Iris pigment epithelial cell (primary cell): ENCODE measurements around the gene LYPD5.
A peak's percentile ranks its signal among the peaks of the same experiment; 100 is the strongest.

ENCODE experiments used
- DNase-seq: peaks from one replicate; pipeline ENCODE4 v3.0.0-alpha.2; 2011; ENCODE audit warnings: low read depth

Gene LYPD5

DNA sequence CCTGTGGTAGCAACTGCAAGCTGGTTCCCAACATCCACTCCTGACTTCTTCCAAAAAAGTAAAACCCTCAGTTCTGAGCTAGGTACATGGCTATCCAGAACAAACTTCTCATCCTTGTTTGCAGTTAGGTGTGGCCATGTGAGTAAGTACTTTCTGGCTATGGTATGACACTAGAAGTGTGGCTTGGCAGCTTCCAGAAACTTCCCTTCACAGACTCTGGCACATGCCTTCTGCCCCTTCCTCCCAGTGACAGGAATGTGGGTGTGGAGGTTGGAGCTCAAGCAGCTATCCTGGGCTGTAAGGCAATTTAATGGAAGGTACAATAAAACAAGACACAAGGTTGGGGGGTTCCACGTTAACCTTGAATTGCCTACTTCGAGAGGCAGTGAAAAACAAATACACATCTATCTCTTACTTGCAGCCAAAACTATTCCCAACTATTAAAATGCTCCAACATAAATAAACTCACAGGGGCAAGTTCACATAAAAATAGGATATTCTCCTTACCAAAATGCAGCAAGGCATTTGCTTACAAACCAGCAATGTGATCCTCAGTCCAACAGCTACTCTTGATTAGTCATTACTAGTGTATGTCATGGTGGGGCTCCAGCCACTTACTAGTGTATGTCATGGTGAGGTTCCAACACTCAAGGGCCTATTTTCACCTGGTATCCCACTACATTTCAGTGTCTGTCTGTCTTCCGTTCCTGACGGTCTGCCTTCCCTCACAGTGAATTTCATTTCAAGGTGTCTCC lies 50.6 kb downstream of the LYPD5 start:
- DNase-seq = peak; percentile 70

DNA sequence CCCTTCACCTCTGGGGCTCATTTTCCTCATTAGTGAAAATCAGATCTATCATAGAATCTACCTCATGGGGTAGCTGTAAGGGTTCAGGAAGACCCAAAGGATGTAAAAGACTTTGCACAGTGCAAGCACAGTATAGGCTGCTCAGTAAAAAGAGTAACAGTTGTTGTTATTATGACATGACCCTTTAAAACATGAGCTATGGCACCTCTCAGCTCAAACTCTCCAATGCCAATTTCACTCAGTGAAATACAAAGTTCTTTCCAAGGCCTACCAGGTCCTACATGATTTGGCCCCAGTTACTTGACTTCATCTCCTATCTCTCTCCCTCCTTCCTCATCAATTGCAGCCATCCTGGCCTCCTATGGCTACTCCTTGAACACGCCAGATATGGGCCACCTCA lies 52.3 kb downstream of the LYPD5 start:
- DNase-seq = no peak

DNA sequence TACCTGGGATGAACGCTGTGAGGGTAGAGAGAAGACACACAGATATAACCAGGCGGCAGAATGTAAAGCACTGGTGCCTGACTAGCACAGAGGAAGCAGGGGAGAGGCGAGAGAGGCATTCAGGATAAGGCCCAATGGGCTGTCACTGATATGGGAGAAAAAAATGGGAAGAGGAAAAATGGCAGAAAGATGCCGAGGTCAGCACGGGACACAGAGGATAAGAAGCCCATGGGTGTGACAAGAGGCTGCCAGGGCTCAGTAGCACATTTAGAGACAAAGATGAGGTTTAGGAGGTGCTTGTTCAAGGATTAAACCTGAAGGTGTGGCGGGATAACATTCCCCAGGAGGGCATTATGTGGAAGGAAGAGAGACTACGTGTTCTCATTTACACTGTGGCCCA lies 53.1 kb downstream of the LYPD5 start:
- DNase-seq = no peak

DNA sequence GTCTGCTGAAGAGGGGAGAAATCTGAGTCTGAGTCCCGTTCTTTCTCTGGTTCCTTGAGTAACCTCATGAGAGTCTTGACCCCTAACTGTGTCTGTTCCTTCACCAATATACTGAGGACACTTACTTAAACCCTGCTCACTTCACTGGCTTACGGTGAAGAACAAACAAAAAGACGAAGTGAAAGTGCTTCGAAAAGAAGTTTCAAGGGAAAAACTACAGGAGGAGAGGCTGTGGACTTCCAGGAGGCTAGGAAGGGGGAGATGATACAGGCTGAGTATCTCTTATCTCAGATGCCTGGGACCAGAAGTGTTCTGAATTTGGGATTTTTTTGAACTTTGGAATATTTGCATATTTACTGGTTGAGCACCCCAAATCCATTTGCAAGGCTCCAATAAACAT lies 53.6 kb downstream of the LYPD5 start:
- no peak for DNase-seq

DNA sequence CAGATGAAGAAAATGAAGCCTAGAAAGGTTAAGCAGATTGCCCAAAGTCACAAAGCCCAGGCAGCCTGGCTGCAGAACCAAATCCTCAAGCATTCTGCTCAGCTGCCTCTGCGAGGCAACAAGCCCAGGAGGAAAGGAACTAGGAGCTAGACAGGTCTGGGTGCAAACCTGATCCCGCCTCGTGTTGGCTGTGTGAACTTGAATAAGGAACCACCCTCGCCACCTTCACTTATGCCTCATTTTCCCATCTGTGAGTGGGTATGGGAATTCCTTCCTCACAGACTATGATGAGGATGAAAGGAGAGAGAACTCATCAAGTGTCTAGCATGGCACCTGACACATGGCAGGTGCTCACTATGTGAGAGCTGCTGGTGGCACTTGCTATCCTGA lies 54.0 kb downstream of the LYPD5 start:
- DNase-seq = no peak

DNA sequence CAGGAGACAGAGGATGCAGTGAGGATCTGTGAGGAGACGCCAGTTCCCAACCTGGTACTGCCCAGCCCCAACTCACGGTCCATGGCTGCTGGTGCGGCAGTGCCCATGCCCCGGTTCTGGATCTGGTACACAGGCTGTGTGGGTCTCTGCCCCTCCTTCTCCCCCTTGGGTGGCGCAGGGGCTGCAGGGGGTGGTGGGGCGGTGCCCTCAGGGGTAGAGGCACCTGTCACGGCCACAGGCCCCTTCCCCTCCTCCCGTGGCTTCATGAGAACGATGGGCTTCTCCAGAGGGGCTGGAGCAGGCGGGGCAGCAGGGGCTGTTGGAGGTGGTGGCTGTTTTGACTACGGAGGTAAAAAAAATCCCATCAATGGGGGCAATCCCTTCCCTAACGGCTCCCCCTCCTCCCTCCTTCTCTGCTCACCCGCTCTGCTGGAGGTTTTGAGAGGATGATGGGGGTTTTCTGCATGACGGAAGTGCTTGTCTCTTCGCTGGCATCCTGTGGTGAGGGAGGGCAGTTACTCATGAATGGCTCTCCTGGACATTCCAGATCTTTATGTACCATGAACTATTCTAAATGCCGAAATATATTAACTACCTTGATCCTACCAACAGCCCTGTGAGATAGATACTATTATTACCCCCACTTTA lies 54.6 kb downstream of the LYPD5 start:
- no peak for DNase-seq
